ENCODE measurements around the gene ABCC4. TPM values are rescaled to one million over a fixed set of nuclear protein-coding genes. Genes with fewer than 3 reads are reported as not detected.

ABCC4 gene
- total and polyA plus RNA-seq, 2 of the 13 experiments (the other 11 are each of a cell fraction or from before 2014, with no cell fraction given), result 4.2 to 11.3 TPM

- no TSS peak for BruUV-seq (replicated peaks)
- no peak overlapping the region for H2AFZ ChIP-seq (ENCODE audit: low read length)
- no peaks in the 10 kb centered on the region for H3K27me3 ChIP-seq (ENCODE audit: control insufficient read depth in 1 of 2, insufficient read depth in 2 of 2, low read length in 2 of 2)
- CTCF ChIA-PET (ENCODE audit: low intra/inter-chr PET ratio, low total read pairs), result no interaction called here
- no peak overlapping the region for H3K27ac ChIP-seq (ENCODE audit: extremely low read length, insufficient read depth, low read length)
- no CpG with 5 or more reads among the region's 1 CpG for WGBS (ENCODE audit: low lambda C conversion rate)
- H3K36me3 ChIP-seq (replicated peaks in 1 of 2; ENCODE audit: control insufficient read depth in 1 of 2, insufficient read depth in 2 of 2, low read length in 2 of 2), result no peaks in the 10 kb centered on the region
- no peaks in the 10 kb centered on the region for H3K79me2 ChIP-seq (ENCODE audit: insufficient read depth, low read length)
- H4K20me1 ChIP-seq (ENCODE audit: insufficient read depth, low read length), result no peaks in the 10 kb centered on the region
- no peaks in the 10 kb centered on the region for H3K4me1 ChIP-seq (ENCODE audit: insufficient read depth, low read length)
- no peak overlapping the region for H3K4me3 ChIP-seq (replicated peaks in 1 of 3; ENCODE audit: insufficient read depth in 1 of 3, low read depth in 2 of 3, low read length in 3 of 3)
- no peaks in the 10 kb centered on the region for H3K9me3 ChIP-seq (ENCODE audit: low read length)
- in situ Hi-C loops (cut with HindIII; ENCODE audit: extremely low pct_ligation_motif_present, low pct_unique_long_range_greater_than_20kb) (no loop called here), intact Hi-C loops (cut with micrococcal nuclease; ENCODE audit: unreplicated experiment) (no loop called here)
- no peak overlapping the region for H3K4me2 ChIP-seq (ENCODE audit: low read depth, low read length)
- no peak for DNase-seq (ENCODE audit: low spot score)
- ATAC-seq, result no peak
- TF ChIP-seq ZFY (CRISPR knock-in tag; IDR thresholded peaks at IDR 0.05) (no peak), ZNF367 (CRISPR knock-in tag; IDR thresholded peaks at IDR 0.05; ENCODE audit: borderline replicate concordance) (no peak), IRX3 (CRISPR knock-in tag; IDR thresholded peaks at IDR 0.05; ENCODE audit: borderline replicate concordance, low read depth) (no peak), HNRNPK (IDR thresholded peaks at IDR 0.05; ENCODE audit: low read depth, low read length, poor library complexity, severe bottlenecking) (peak; percentile 90), MXD3 (CRISPR knock-in tag; IDR thresholded peaks at IDR 0.05) (no peak)
- no peak overlapping the region for H3K9ac ChIP-seq (ENCODE audit: insufficient read depth, low read depth, low read length)
- POLR2A ChIA-PET, result no interaction called here
- FAIRE-seq, result no peak
Observed at GRCh38 chr13:95025116-95025515, 276.1 kb downstream of the ABCC4 start.

GRCh38 chr13:95023405-95023804, 277.8 kb downstream of the ABCC4 start:
- intact Hi-C loops (cut with micrococcal nuclease; ENCODE audit: unreplicated experiment), result no loop called here
- FAIRE-seq, result no peak
- CTCF ChIA-PET (ENCODE audit: low intra/inter-chr PET ratio, low total read pairs), result no interaction called here

More at GRCh38 chr13:95023405-95023804, 277.8 kb downstream of the ABCC4 start:
- no peak overlapping the region for H2AFZ ChIP-seq (ENCODE audit: low read length)
- TF ChIP-seq GABPA (IDR thresholded peaks at IDR 0.05; ENCODE audit: low read depth, low read length), result no peak
- TF ChIP-seq GABPA (CRISPR knock-in tag; IDR thresholded peaks at IDR 0.05; ENCODE audit: low read depth), result no peak
- TF ChIP-seq TERF1 (CRISPR knock-in tag; IDR thresholded peaks at IDR 0.05), result no peak
- no peak for TF ChIP-seq MTF2 (CRISPR knock-in tag; IDR thresholded peaks at IDR 0.05; ENCODE audit: borderline replicate concordance)
- no peak for TF ChIP-seq ZNF546 (CRISPR knock-in tag; conservative IDR thresholded peaks at IDR 0.05)
- no peak overlapping the region for H3K4me2 ChIP-seq (ENCODE audit: low read depth, low read length)
- no peaks in the 10 kb centered on the region for H3K9me3 ChIP-seq (ENCODE audit: low read length)
- no peaks in the 10 kb centered on the region for H3K36me3 ChIP-seq (replicated peaks in 1 of 2; ENCODE audit: control insufficient read depth in 1 of 2, insufficient read depth in 2 of 2, low read length in 2 of 2)
- WGBS (ENCODE audit: low lambda C conversion rate), result 73% methylated on average over 4 of the region's 4 CpGs
- no peaks in the 10 kb centered on the region for H3K4me1 ChIP-seq (ENCODE audit: insufficient read depth, low read length)
- POLR2A ChIA-PET, result no interaction called here
- DNase-seq (ENCODE audit: low spot score) (no peak), ATAC-seq (no peak)
- no peaks in the 10 kb centered on the region for H3K79me2 ChIP-seq (ENCODE audit: insufficient read depth, low read length)
- BruUV-seq (replicated peaks), result no TSS peak
- H4K20me1 ChIP-seq (ENCODE audit: insufficient read depth, low read length), result no peaks in the 10 kb centered on the region
- no peaks in the 10 kb centered on the region for H3K27me3 ChIP-seq (ENCODE audit: control insufficient read depth in 1 of 2, insufficient read depth in 2 of 2, low read length in 2 of 2)
- no peak overlapping the region for H3K4me3 ChIP-seq (replicated peaks in 1 of 3; ENCODE audit: insufficient read depth in 1 of 3, low read depth in 2 of 3, low read length in 3 of 3)
- no peak overlapping the region for H3K9ac ChIP-seq (ENCODE audit: insufficient read depth, low read depth, low read length)
- no peak overlapping the region for H3K27ac ChIP-seq (ENCODE audit: extremely low read length, insufficient read depth, low read length)
- in situ Hi-C loops (cut with HindIII; ENCODE audit: extremely low pct_ligation_motif_present, low pct_unique_long_range_greater_than_20kb), result loop anchor here (25.0 kb wide), 1 partner anchor 389 kb away; no protein-coding TSS in a partner anchor

Data from HepG2 (cell line).